Activated T-cell treated with anti-CD3 and anti-CD28 coated beads for 4 hours (primary cell): Measurements from ENCODE around the gene RPRD1B.
"Not testable (repeated sequence)": the region's sequence is repeated elsewhere in the genome, so short reads cannot be mapped to it uniquely, and the experiment has no call there.

Experiments used
- DNase-seq: peaks from one replicate; pipeline ENCODE4 v3.0.0-alpha.2; 2020

Gene RPRD1B

GRCh38 chr20:38001981-38002380, 31.6 kb upstream of the RPRD1B start:
- no peak for DNase-seq

DNA sequence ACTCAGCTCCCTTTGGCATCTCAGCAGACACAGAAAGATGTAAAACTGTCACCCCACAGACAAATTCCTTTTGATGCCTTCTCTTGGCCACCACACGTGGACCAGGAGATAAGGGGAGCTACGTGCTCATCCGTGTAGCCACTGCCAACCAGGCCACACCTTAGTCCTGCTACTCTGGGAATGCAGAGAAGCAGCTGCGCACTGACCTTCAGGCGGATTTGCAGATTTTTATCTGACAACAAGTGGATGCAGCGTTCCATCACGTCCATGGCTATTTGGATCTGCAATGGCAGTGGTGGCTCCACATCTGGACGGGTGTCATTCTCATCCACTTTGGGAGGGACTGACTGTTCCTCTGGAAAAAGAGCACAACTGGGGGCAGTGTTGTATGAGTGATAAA, 31.1 kb upstream of the RPRD1B start:
- DNase-seq: no peak

- no peak for DNase-seq
These were observed 29.1 kb upstream of the RPRD1B start for GRCh38 chr20:38004416-38004815.

- no peak for DNase-seq
These were observed 27.6 kb upstream of the RPRD1B start for GRCh38 chr20:38005903-38006302.

DNA sequence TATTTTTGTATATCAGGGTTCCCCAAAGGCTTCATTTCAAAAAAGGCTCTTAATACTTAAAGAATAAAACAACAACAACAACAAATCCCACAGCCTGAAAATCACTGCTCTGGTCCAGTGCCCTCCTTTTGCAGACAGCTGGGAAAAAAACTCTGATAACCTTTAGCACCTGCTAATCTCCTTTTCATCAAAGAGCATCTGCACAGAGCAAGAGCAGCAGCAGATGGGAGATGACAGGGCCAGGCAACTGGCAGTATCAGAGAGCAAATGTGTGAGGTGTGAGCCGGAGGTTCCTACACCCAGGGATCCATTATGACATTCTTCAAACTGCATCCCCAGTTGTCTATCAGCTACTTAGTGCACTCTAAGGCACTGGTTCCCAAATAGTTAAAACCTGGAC, 26.0 kb upstream of the RPRD1B start:
- DNase-seq: no peak

- DNase-seq: no peak
These were observed 25.2 kb upstream of the RPRD1B start for GRCh38 chr20:38008233-38008944.

- not testable (repeated sequence) for DNase-seq
These were observed 24.1 kb upstream of the RPRD1B start for GRCh38 chr20:38009416-38009815.

DNA sequence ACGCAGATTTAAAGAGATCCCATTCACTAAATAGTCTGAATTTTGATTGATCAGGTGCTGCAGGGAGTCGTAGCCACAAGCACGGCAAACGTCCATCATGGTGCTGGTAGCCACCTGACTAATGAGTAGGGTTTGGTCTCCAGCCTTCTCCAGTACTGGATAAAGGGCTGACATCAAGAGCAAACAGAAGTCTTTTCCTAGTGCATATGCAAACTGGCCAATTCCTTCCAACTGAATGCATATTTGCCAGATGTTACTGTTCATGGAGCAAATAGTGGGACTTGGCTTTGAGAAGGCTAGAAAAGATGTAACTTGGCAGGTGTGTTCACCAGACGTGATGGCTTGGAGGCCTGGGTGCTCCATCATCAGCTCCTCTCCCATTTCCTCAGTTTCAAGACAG, 21.9 kb upstream of the RPRD1B start:
- no peak for DNase-seq

GRCh38 chr20:38012332-38012731, 21.2 kb upstream of the RPRD1B start:
- DNase-seq: no peak

DNA sequence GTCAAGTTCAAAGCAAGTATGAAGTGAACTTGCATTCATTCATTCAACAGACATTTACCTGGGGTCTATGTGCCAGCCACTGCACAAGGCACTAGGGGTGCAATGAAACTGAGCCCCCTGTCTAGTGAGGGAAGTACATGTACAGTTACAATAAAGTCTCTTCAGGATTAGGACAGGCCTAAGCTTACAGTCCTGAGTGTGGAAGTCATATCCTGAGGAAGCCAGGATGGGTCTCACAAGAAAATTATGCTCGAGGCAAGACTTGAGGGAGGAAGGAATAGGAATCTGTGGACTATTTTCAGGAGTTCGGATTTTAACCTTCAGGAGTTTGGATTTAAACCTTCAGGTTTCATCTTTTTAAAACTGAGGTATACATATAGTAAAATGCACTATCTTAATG, 19.7 kb upstream of the RPRD1B start:
- DNase-seq: no peak

DNA sequence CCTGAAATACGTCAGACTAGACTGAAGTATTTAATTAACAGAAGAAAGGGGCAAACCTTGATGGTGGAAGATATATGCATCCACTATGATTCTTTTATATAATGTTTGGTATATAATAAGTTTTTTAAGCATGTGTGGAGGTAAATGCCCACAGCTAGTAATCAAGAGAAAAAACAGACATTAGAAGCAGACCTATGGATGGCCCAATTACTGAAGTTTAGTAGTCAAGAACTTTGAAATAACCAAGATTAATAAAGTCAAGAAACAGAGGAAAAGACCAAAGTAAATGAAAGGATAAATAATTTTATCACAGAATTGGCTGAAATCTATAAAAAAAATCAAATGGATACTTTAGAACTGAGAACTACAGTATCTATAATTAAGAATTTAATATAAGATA, 15.6 kb upstream of the RPRD1B start:
- no peak for DNase-seq

DNA sequence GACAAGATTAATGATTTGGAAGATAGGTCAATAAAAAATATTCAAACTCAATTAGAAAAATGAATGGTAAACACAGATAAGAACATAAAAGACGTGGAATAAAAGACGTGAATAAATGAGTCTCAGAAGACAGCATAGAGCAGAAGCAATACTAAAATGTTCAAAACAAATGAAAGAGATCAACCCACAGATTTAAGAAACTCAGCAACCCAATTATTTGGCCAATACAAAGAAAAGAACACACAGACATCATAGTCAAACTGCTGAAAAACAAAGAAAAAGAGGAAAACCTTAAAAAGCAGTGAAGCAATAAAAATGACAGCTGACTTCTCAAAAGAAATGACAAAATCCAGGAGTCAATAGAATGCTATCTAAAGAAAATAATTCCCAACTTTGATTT, 15.2 kb upstream of the RPRD1B start:
- no peak for DNase-seq

- DNase-seq: no peak
These were observed 12.3 kb upstream of the RPRD1B start for GRCh38 chr20:38021087-38021772.

DNA sequence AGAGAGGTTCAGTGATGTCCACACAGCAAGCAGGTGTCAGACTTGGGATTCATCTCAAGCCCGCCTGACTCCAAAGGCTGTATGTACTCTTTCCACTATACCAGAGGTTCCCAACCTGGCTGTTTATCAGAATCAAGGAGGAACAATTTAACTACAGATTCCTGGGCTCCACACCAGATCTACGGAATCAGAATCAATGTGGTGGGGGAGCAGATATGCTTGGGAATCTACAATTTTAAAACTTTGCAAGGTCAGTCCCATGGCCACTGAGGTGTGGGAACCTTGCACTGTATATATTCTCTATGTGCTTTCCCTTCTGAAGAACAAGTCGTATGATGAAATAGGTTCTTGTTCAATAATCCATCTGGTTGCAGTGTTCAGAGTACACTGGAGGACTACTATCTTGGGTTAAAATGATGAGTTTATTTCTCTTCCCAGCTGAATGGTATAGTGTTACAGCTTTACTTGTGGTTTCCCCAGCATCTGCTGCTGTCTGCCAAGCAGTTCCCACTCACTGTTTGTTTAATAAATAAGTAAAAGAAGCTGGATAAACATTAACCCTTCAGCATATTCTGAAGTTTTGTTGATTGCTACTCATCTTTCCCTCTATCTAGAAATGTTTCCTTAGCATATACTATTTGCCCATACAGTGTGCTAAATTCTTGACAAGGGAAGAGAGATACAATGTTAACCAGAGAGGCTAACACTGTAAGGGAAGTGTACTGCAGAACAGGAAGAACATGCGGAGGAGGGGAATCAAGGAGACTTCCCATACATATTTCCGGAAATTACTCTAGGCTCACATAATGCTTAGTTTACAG, 10.2 kb upstream of the RPRD1B start:
- DNase-seq: no peak

DNA sequence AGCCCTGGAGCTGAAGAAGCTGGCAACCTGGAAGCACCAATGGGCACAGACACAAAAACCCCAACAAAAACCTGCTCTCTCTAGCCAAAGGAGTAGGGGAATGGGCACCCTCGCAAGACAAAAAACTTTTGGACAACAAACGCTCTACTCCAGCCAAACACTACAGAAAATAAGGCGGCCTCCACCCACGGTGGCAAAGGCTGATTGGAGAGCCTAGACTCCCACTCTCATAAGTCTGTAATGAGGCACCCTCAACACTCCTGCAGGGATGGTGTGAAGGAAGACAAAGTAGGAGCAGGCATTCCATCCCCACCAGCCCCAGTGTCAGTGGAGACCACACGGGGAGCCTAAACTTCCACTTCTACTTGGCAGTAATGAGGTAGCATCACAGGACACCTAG, 9.1 kb upstream of the RPRD1B start:
- DNase-seq: no peak

- no peak for DNase-seq
These were observed 4.1 kb upstream of the RPRD1B start for GRCh38 chr20:38029453-38029852.

DNA sequence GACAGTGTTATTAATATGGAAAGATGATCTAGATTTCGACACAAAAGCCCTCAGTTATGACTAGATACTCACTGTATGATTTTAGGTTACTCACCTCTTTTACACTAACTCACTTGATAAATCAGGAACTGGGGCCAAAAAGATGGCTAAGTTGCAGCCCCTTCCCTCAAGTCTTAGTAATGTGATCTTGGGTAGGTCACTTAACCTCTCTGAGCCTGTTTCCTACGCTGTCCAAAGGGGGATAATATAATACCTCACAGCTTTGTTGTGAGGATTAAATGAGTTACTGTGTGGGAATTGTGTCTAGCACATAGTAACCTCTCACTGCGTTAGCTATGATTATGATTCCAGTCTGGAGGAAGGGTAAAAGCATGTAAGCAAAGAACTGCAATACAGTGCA, 1.6 kb upstream of the RPRD1B start:
- DNase-seq: no peak

GRCh38 chr20:38032585-38033329, 789 bp upstream of the RPRD1B start:
- no peak for DNase-seq

GRCh38 chr20:38034108-38034649, 633 bp downstream of the RPRD1B start:
- DNase-seq: no peak

GRCh38 chr20:38034961-38035360, 1.4 kb downstream of the RPRD1B start:
- DNase-seq: no peak

DNA sequence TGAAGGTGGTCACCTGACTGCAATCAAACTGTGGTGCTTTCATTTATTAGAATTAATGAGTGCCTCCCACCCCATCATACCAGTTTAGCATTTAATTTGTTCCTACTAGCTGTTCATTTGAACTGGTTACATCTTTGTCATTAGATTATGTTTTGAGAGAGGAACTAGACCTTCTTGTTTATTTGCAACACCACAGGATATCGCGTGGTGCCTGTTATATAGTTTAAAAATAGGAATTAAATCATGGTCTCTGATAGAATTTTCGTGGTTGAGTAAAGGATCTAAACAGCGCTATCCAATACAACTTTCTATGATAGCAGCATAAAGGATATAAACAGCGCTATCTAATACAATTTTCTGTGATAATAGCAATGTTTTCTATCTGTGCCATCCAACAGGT, 2.8 kb downstream of the RPRD1B start:
- no peak for DNase-seq

- DNase-seq: no peak
These were observed 6.7 kb downstream of the RPRD1B start for GRCh38 chr20:38040276-38040675.
